Activated naive CD8-positive, alpha-beta T cell treated with anti-CD3 and anti-CD28 coated beads, Interleukin-2, amount 10 ng/mL, durations not matched to agents 7 days and 5 days (primary cell): ENCODE data around the gene ENOPH1. TPM values are rescaled to one million over a fixed set of nuclear protein-coding genes. Genes with fewer than 3 reads are reported as not detected.

Source experiments
- ATAC-seq: fragments of 150-1000 bp; cut with Tn5 transposase; one replicate; pipeline ENCODE4 v1.10.0; 2021; ENCODE audit warnings: low read depth, moderate library complexity
- POLR2A ChIA-PET: fragments of 350-600 bp; sonication (Branson Sonifier 250); formaldehyde crosslinking; loops from one replicate; lab custom pipeline; 2021; ENCODE audit warnings: antibody characterized with exemption; lab: Charles Lee
- DNase-seq: peaks from one replicate; pipeline ENCODE4 v3.0.0; 2021
- H3K27ac Mint-ChIP-seq: one replicate; pipeline ENCODE4 v1.8.0; 2022; ENCODE audit warnings: mild to moderate bottlenecking, mixed read lengths
- H3K27me3 Mint-ChIP-seq: one replicate; pipeline ENCODE4 v1.8.0; 2022; ENCODE audit warnings: mild to moderate bottlenecking, moderate library complexity, mixed read lengths
- H3K36me3 Mint-ChIP-seq: one replicate; pipeline ENCODE4 v1.8.0; 2021; ENCODE audit warnings: mild to moderate bottlenecking, mixed read lengths
- H3K4me1 Mint-ChIP-seq: one replicate; pipeline ENCODE4 v1.8.0; 2021; ENCODE audit warnings: mixed read lengths
- H3K4me3 Mint-ChIP-seq: one replicate; pipeline ENCODE4 v1.8.0; 2022; ENCODE audit warnings: mild to moderate bottlenecking, moderate library complexity, mixed read lengths
- H3K9me3 Mint-ChIP-seq: one replicate; pipeline ENCODE4 v1.8.0; 2021; ENCODE audit warnings: mixed read lengths
- total RNA-seq, 2 experiments: library from RNA; stranded (reverse); gene quantifications; one replicate each; pipeline ENCODE4 v1.2.3, GENCODE V29; 2021

ENOPH1 gene
- total RNA-seq, 2 experiments from 2014 or later = 36.3 to 37.6 TPM

DNA sequence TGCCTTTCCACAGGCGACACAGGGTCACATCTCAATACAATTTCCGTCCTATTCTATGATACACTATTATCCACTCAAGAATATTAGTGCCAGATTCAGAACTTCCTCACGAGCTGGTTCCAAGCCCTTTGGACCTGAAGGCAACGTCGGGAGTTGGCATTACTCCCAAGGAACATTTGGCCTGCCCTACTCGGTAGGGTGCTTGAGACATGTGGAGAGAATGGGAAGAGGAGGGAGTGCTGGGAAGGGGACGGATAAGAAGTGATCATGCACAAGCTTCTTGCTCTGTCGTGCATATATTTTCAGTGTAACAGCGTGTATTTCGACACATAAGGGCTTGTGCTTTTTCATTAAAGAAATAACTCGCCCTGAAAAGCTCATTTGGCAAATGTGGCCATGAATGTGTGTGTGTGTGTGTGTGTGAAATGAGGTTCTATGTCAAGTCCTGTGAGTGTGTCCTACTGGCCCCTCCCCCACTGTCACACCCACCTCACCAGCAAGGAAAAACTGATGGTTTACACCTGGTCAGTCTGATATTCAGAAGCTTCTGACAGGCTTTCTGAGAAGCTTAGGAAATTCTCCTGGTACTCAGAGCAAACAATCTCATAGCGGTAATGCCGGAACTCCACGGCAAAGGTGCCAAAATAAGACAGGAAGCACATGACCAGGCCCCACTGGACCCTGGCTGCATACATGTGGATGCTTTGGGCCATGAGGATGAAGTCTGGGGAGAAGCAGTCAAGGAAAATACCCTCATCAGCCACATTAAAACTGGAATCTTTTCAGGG, 54.8 kb downstream of the ENOPH1 start:
- Mint-ChIP-seq H3K36me3 (peaks cover 8% of the 10 kb centered on the region), H3K4me3 (no peak overlapping the region), H3K27ac (no peak overlapping the region), H3K9me3 (no peaks in the 10 kb centered on the region), H3K27me3 (no peaks in the 10 kb centered on the region), H3K4me1 (peaks cover 2% of the 10 kb centered on the region)
- POLR2A ChIA-PET = interaction anchor here (0.5 to 0.7 kb wide), 2 partner anchors 46 to 178 kb away, joined by 3 to 4 read pairs; no protein-coding TSS in a partner anchor
- no peak for DNase-seq
- ATAC-seq = no peak

DNA sequence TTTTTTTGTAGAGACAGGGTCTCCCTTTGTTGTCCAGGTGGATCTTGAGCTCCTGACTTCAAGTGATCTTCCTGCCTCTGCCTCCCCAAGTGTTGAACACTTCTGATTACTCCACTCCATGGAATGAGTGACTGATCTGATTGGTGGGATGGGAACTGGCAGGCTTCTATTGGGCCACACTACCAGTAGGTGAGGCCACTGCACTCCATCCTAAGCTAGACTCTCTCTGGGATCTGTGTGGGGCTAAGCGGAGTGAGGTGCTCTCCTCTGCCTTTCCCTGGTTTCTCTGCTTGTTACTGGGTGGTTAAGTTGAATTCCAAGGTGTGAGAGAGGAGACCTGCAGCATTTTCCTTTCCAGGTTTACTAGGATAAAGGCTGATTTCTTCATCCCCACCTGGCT, 58.7 kb downstream of the ENOPH1 start:
- H3K27ac Mint-ChIP-seq = no peak overlapping the region
- no peak overlapping the region for H3K4me3 Mint-ChIP-seq
- no peaks in the 10 kb centered on the region for H3K9me3 Mint-ChIP-seq
- peaks cover 2% of the 10 kb centered on the region for H3K4me1 Mint-ChIP-seq
- no peak for ATAC-seq
- DNase-seq = no peak
- peaks cover 4% of the 10 kb centered on the region for H3K36me3 Mint-ChIP-seq
- POLR2A ChIA-PET = no interaction called here
- H3K27me3 Mint-ChIP-seq = no peaks in the 10 kb centered on the region

DNA sequence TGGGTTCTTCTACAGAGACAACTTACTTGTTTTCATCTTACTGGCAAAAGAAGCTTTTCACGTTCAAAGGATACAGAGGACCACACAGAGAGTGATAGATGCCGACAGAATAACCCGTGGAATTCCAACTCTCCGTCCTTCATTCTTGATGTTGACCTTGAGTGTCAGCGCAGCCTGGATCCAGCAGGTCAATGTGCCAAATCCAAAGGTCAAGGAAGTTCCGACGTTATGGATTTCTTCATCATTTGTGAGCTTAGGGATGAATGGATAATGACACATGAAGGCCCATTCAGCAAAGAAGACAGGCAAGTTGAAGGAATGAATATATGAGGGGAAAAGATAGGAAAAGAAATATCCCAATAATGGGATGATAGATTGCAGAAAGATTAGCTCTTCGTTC, 59.6 kb downstream of the ENOPH1 start:
- Mint-ChIP-seq H3K4me1 (no peaks in the 10 kb centered on the region), H3K9me3 (no peaks in the 10 kb centered on the region), H3K27me3 (no peaks in the 10 kb centered on the region), H3K27ac (no peak overlapping the region), H3K4me3 (no peak overlapping the region), H3K36me3 (peaks cover under 1% of the 10 kb centered on the region)
- DNase-seq (no peak), ATAC-seq (no peak)
- POLR2A ChIA-PET = no interaction called here

DNA sequence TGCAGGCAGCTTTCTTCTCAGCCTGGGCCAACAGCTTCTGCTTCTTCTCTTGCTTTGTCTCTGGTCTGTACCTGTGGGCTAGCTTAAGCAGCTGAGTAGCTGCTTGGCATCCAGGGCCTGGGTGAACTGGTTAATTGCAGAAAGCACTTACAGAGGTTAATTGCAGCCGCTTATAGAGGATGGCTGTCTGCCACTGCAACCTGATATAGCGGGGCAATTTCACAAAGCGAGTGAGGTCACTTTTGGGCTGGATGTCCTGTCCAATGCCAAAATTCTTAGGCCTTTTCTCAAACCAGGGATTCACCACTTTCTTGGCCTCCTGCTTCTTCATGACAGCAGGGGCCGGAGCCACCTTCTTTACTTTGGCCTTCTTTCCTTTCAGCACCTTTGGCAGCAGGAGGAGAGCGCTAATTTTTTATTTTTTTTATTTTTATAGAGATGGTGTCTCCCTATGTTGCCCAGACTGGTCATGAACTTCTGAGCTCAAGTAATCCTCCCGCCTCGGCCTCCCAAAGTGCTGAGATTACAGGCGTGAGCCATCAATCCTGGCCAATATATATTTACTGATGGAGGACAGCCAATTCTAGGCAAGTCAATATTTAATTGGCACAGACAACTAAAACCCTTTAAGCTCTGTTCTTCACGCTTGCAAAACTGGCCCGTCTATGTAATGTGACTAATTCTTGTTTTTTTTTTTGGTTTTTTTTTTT, 61.0 kb downstream of the ENOPH1 start:
- POLR2A ChIA-PET = no interaction called here
- Mint-ChIP-seq H3K9me3 (no peaks in the 10 kb centered on the region), H3K4me1 (no peaks in the 10 kb centered on the region), H3K36me3 (no peaks in the 10 kb centered on the region), H3K27ac (no peak overlapping the region), H3K27me3 (no peaks in the 10 kb centered on the region), H3K4me3 (no peak overlapping the region)
- no peak for DNase-seq
- no peak for ATAC-seq

DNA sequence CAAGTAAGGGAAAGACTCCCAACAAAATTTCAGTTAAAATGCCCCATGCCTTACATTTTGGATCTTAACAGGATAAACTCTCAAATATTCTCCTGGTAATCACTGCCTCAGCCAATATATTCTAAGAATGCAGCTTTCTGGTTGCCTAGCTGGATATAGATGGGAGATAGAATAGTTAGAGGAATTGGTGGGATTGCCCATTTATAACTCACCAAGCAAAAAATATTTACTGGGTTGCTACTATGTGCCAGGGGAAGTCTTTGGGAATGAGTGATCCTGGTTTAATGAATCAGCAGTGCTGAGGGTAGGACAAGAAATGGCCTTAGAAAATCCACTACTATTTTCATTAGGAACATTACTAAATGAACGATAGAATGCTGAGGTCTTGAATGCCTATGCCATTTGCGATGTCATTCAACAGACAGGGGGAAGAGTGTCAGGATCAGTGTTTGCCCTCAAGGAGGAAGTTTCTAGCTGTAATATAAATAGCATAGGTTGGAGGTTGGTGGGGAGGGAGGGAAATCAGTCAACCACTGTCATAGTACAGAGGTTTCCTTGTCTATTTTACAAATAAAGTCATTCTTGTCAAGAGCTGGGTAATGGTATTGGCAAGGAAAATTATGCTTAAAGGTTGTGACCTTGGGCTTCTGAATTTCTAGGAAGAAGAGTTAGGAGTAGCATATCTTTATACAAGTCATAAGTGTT, 63.5 kb downstream of the ENOPH1 start:
- Mint-ChIP-seq H3K4me3 (no peak overlapping the region), H3K36me3 (no peaks in the 10 kb centered on the region), H3K27me3 (no peaks in the 10 kb centered on the region), H3K27ac (no peak overlapping the region), H3K4me1 (no peaks in the 10 kb centered on the region), H3K9me3 (no peaks in the 10 kb centered on the region)
- no peak for DNase-seq
- no peak for ATAC-seq
- POLR2A ChIA-PET = no interaction called here

DNA sequence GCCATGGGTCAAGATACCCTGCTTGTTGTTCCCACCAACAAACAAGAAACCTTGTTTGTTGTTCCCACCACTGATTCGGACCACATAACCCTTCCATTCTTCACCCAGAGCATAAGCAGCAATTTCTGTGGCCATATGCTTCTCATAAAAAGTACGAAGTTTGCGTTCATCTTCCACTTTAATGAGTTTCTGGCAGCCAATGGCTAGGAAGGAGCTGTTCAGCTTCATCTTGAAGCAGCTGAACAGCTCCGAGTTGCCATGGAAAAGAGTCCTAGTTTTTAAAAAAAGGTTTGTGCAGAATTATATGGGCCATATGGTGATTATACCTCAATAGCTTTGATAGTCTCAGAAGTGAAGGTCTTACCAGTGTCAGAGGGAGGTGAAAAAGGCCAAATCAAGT, 65.3 kb downstream of the ENOPH1 start:
- no peak overlapping the region for H3K27ac Mint-ChIP-seq
- no peaks in the 10 kb centered on the region for H3K4me1 Mint-ChIP-seq
- no peak overlapping the region for H3K4me3 Mint-ChIP-seq
- ATAC-seq (no peak), DNase-seq (no peak)
- POLR2A ChIA-PET = no interaction called here
- no peaks in the 10 kb centered on the region for H3K27me3 Mint-ChIP-seq
- H3K36me3 Mint-ChIP-seq = no peaks in the 10 kb centered on the region
- no peaks in the 10 kb centered on the region for H3K9me3 Mint-ChIP-seq

DNA sequence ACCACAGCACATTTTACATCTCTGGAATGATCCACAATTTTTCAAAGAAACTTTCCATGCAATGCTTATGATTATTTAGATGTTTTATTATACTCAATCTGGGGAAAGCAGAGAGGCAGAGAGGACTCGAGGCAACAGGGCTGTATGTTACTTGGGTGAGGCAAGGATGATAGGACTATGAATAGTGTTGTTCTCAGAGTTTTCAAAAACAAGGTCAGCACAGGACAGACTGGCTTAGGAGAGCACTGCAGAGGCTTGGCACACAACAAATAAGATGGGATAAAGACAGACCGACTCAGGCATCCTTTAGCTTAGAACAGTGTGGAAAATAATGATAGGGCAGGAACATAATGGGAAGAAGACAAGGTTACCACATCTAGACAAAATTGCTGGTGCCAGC, 66.0 kb downstream of the ENOPH1 start:
- Mint-ChIP-seq H3K36me3 (no peaks in the 10 kb centered on the region), H3K4me3 (no peak overlapping the region), H3K27ac (no peak overlapping the region), H3K4me1 (no peaks in the 10 kb centered on the region), H3K9me3 (no peaks in the 10 kb centered on the region), H3K27me3 (no peaks in the 10 kb centered on the region)
- ATAC-seq (no peak), DNase-seq (no peak)
- POLR2A ChIA-PET = no interaction called here

DNA sequence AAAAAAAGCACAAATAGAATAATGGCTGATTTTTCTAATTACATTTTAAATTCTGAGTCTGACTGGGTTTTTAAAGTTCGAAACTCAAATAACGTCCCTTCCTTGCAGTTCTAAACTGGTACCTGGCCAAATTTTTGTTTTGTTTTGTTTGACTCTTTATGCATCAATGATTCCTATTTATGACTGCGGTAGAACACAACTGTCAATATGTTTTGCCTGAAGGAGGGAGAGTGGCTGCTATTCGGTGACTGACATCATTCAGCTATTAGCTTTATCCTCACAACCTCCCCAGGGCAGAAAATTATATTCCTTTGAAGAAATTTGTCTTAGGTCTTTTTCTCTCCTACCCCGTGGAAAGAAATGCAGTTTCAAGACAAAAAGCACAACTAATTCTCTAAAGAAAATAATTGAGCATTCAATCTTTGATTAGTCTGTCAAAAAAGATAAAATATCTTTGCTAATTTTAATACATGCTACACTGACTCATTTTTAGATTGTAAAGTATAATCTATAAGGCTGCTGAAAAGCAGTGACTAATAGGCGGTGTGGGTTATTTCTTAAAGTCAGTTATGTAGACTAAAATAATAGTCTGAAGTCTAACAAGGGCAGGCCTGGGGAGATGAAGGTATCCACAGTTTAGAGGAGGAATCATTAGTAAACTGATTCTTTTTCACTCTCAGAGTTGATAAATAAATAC, 69.5 kb downstream of the ENOPH1 start:
- Mint-ChIP-seq H3K27ac (no peak overlapping the region), H3K27me3 (no peaks in the 10 kb centered on the region), H3K36me3 (no peaks in the 10 kb centered on the region), H3K4me1 (no peaks in the 10 kb centered on the region), H3K4me3 (no peak overlapping the region), H3K9me3 (no peaks in the 10 kb centered on the region)
- DNase-seq = no peak
- POLR2A ChIA-PET = no interaction called here
- ATAC-seq = no peak

DNA sequence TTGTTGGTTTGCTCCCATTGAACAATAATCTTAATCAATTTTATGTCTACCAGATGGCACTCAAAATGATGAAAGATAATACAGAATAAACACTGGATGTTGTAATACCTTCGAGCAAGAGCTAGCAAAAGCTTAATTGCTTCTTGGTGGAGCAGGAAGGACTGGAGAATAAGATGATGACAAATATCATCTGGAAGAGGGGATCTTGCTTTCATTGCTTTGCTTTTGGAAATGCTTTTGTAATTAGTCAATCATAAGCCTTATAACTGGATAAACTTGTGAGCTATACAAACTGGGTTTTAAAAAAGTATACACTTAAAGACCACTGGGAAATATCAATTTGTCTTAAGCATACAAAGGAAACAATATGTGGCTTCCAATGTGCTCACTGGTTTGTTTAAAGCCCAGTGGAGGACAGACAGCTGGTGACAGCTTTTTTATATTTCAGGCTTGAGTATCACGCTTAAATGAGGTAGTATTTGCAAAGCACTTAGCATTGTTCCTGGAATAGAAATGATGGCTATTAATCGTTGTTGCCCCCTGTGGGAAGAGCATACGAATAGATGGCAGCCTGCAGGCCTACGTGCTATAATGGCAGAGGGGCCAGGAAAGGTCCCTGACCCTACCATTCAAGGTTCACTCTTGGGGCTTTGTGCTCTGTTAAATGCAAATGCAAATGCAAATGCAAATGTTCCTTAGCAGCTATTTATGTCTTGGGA, 70.2 kb downstream of the ENOPH1 start:
- H3K36me3 Mint-ChIP-seq = no peaks in the 10 kb centered on the region
- no peak overlapping the region for H3K4me3 Mint-ChIP-seq
- H3K27ac Mint-ChIP-seq = no peak overlapping the region
- no peak for DNase-seq
- POLR2A ChIA-PET = no interaction called here
- no peaks in the 10 kb centered on the region for H3K9me3 Mint-ChIP-seq
- H3K27me3 Mint-ChIP-seq = no peaks in the 10 kb centered on the region
- H3K4me1 Mint-ChIP-seq = no peaks in the 10 kb centered on the region
- ATAC-seq = no peak

DNA sequence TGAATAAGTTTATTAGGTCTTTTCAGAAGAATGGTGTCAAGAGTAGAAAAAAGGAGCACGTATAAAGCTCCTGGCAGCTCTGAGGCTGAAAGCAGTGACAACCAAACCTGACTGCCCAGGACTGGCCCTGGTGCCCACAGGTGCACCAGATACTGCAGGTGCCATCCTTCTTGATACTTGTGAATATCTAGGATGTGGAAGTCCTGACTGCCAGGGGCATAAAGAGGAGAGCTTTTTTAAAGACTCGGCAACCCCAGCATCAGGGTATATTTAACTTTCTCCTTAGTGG, 70.7 kb downstream of the ENOPH1 start:
- H3K36me3 Mint-ChIP-seq = no peaks in the 10 kb centered on the region
- no peak overlapping the region for H3K27ac Mint-ChIP-seq
- H3K27me3 Mint-ChIP-seq = no peaks in the 10 kb centered on the region
- ATAC-seq (no peak), DNase-seq (no peak)
- POLR2A ChIA-PET = no interaction called here
- no peaks in the 10 kb centered on the region for H3K9me3 Mint-ChIP-seq
- no peak overlapping the region for H3K4me3 Mint-ChIP-seq
- H3K4me1 Mint-ChIP-seq = no peaks in the 10 kb centered on the region

DNA sequence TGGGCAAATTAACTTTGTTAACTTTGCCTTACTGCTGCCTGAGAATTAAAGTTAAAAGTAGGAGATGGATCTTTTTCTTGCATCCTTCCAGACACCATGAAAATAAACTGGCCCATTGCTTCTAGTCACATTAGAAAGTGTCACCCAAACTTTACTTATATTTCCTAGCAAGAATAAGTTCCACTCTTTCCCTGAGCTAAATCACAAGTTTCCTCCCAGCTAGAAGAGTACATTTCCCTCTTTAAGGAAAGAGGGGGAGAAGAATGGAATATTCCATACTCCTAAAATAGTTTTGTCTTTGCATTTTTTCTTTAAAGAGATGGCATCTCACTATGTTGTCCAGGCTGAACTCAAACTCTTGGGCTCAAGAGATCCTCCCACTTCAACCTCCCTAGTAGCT, 77.6 kb downstream of the ENOPH1 start:
- Mint-ChIP-seq H3K9me3 (no peaks in the 10 kb centered on the region), H3K27ac (no peak overlapping the region), H3K4me3 (no peak overlapping the region), H3K4me1 (no peaks in the 10 kb centered on the region), H3K27me3 (no peaks in the 10 kb centered on the region), H3K36me3 (no peaks in the 10 kb centered on the region)
- no peak for DNase-seq
- ATAC-seq = no peak
- POLR2A ChIA-PET = no interaction called here

DNA sequence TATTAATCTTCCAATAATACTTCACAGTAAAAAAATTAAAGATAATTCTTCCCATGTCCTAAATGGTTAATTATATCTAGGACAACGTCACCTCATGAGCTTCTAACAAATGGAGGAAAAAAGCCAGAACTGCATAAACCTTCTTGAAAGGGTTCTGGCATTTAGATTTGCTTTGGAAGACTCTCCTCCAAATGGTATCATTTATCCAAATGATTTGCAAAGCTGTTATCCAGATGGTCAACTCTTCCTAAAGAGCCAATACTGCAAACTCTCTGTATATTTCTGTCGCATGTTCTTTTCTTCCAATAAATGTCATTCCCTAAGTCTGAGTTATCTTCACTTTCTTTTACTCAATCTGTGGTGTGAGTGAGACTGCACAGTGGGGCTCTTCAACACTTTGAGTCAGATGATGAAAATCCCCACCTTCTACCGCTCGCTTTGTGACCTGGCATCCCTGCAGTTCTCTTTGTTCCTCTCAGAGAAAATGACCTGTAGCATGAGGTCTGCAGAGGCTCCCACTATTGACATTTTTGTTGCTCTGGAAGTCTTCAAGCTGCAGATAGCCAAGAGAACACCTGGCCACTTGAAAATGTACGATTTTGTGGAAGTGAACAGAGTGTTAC, 78.5 kb downstream of the ENOPH1 start:
- Mint-ChIP-seq H3K4me3 (no peak overlapping the region), H3K4me1 (no peaks in the 10 kb centered on the region), H3K27me3 (no peaks in the 10 kb centered on the region), H3K27ac (no peak overlapping the region), H3K9me3 (no peaks in the 10 kb centered on the region), H3K36me3 (no peaks in the 10 kb centered on the region)
- ATAC-seq (no peak), DNase-seq (no peak)
- POLR2A ChIA-PET = no interaction called here

DNA sequence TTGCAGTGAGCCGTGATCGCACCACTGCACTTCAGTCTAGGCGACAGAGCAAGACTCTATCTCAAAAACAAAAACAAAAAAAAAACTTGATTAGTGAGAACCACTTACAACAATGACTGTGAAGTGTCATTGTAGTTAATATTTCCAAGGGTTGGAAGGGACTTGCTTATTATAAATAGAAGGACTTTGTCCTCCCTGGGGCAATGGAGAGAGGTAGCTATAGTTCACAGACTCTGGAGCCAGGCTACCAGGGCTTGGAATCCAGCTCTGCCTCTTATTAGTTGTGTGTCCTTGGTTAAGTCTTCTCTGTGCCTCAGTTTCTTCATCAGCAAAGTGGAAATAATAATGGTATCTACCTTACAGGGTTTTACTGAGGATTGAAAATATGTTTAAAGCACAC, 79.8 kb downstream of the ENOPH1 start:
- H3K36me3 Mint-ChIP-seq = no peaks in the 10 kb centered on the region
- POLR2A ChIA-PET = no interaction called here
- no peak for ATAC-seq
- H3K9me3 Mint-ChIP-seq = no peaks in the 10 kb centered on the region
- no peak overlapping the region for H3K4me3 Mint-ChIP-seq
- DNase-seq = no peak
- no peak overlapping the region for H3K27ac Mint-ChIP-seq
- H3K27me3 Mint-ChIP-seq = no peaks in the 10 kb centered on the region
- no peaks in the 10 kb centered on the region for H3K4me1 Mint-ChIP-seq
